OCI-LY7 (cell line): ENCODE data around the gene SMARCAL1. TPM values are rescaled to one million over a fixed set of nuclear protein-coding genes. Genes with fewer than 3 reads are reported as not detected.

Source experiments
- BruUV-seq: library from RNA; stranded (reverse); fragments of 400-500 nt; replicated peaks from 2 replicates; lab custom pipeline; 2021; lab: Mats Ljungman, UMichigan
- CTCF ChIA-PET: fragments of 300-600 bp; sonication (Branson Sonifier 250); formaldehyde crosslinking; loops from one replicate; lab custom pipeline; 2022; ENCODE audit warnings: antibody characterized with exemption; ENCODE audit not compliant: unreplicated experiment; lab: Charles Lee
- POLR2A ChIA-PET: fragments of 300-600 bp; sonication (Branson Sonifier 250); formaldehyde crosslinking; loops from one replicate; lab custom pipeline; 2022; ENCODE audit warnings: antibody characterized with exemption; lab: Charles Lee
- DNase-seq: peaks from one replicate; pipeline ENCODE4 v3.0.0-alpha.2; 2015; ENCODE audit warnings: low spot score
- H2AFZ ChIP-seq: fragments of 200-600 bp; sonication (generic), shearing (Covaris generic); 2 replicates; pipeline ENCODE4 v1.6.1; 2014; ENCODE audit warnings: mild to moderate bottlenecking, antibody characterized with exemption, low read length, moderate library complexity
- H3K27ac ChIP-seq: fragments of 200-600 bp; sonication (generic); 2 replicates; pipeline ENCODE4 v1.5.1; 2014; ENCODE audit warnings: mixed run types, low read depth, mild to moderate bottlenecking, moderate library complexity, low read length, inconsistent platforms; ENCODE audit not compliant: poor library complexity, severe bottlenecking
- H3K36me3 ChIP-seq: fragments of 200-600 bp; sonication (generic); 2 replicates; pipeline ENCODE4 v1.6.1; 2014; ENCODE audit warnings: mild to moderate bottlenecking, antibody characterized with exemption, low read length, moderate library complexity, mixed read lengths; ENCODE audit not compliant: insufficient read depth
- H3K4me1 ChIP-seq: fragments of 200-600 bp; sonication (generic); 2 replicates; pipeline ENCODE4 v1.5.1; 2014; ENCODE audit warnings: mild to moderate bottlenecking, low read length; ENCODE audit not compliant: insufficient read depth, poor library complexity, severe bottlenecking
- H3K4me2 ChIP-seq: fragments of 200-600 bp; sonication (generic); 2 replicates; pipeline ENCODE4 v1.6.1; 2014; ENCODE audit warnings: mild to moderate bottlenecking, low read length
- H3K4me3 ChIP-seq: fragments of 200-600 bp; sonication (generic); 2 replicates; pipeline ENCODE4 v1.5.1; 2014; ENCODE audit warnings: mild to moderate bottlenecking, low read depth, low read length; ENCODE audit not compliant: poor library complexity, severe bottlenecking
- H3K79me2 ChIP-seq: fragments of 200-600 bp; sonication (generic); 2 replicates; pipeline ENCODE4 v1.6.1; 2016; ENCODE audit warnings: low read depth, mild to moderate bottlenecking, low read length, moderate library complexity, mixed read lengths; ENCODE audit not compliant: insufficient read depth
- H3K9me2 ChIP-seq: fragments of 200-600 bp; sonication (generic); 2 replicates; pipeline ENCODE4 v1.6.1; 2016; ENCODE audit warnings: mild to moderate bottlenecking, low read length, mixed read lengths; ENCODE audit not compliant: insufficient read depth
- H3K9me3 ChIP-seq: fragments of 200-600 bp; sonication (generic); 2 replicates; pipeline ENCODE4 v1.6.1; 2014; ENCODE audit warnings: mild to moderate bottlenecking, mixed run types, low read length, mixed read lengths
- H4K20me1 ChIP-seq: fragments of 200-600 bp; sonication (generic); 2 replicates; pipeline ENCODE4 v1.6.1; 2014; ENCODE audit warnings: mild to moderate bottlenecking, antibody characterized with exemption, low read length, moderate library complexity, mixed read lengths; ENCODE audit not compliant: insufficient read depth
- CTCF ChIP-seq: fragments of 200-600 bp; sonication (generic); conservative IDR thresholded peaks from 2 replicates; pipeline ENCODE4 v1.5.1; 2014; ENCODE audit warnings: mild to moderate bottlenecking, antibody characterized with exemption, low read length, moderate library complexity, mixed read lengths
- EZH2phosphoT487 ChIP-seq: fragments of 200-600 bp; sonication (generic); IDR thresholded peaks from 2 replicates; pipeline ENCODE4 v1.6.1; 2018; ENCODE audit warnings: low read depth, borderline replicate concordance, mild to moderate bottlenecking, mixed run types, antibody characterized with exemption, low read length, moderate library complexity, mixed read lengths
- intact Hi-C: fragments of 100-400 bp; cut with micrococcal nuclease; formaldehyde crosslinking; loops from one replicate; pipeline ENCODE4 v1.10.0; 2022; ENCODE audit not compliant: unreplicated experiment
- total RNA-seq, 2 experiments: library from RNA; depleted of rRNA in 1 of 2; stranded (reverse); fragments of >200 nt in 1 of 2; shearing (Covaris generic) in 1 of 2; gene quantifications; 2 replicates each; pipeline ENCODE4 v1.2.3, GENCODE V29; 2014 to 2022

The SMARCAL1 gene
- total RNA-seq, 2 experiments from 2014 or later = 12.2 to 26.1 TPM

GRCh38 chr2:216371721-216372702 lies 40.3 kb upstream of the SMARCAL1 start, which contains the start of gene MARCHF4:
TSS of gene MARCHF4 (minus strand) at chr2:216372483. CDS start at chr2:216370260, 2,223 bp downstream.
- H3K4me2 ChIP-seq = no peak within 1 kb of the TSS

DNA sequence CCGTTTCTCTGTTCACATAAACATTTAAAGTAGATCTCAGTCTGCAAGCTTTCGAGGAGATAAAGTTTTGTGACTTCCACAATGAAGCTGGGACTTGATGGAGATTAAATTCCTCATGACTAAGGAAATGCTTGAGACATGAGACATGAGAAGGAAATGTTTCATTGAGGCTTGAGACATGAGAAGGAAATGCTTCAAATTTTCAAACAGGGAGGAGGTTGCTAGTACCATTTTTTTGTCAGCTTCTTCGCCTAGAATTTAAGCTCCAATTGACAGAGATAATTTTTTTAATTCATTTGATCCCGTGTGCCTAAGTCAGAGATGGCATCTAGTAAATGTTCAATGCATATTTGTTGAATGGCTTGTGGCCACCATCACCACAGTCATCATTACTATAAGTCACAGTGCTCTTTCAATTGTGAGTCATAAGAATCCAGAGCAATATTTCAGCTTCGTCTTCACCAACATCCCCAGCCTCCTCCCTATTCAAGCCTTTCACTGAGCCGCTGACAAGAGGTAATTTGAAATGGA lies 39.5 kb upstream of the SMARCAL1 start:
- POLR2A ChIA-PET = no interaction called here
- no TSS peak for BruUV-seq

More at GRCh38 chr2:216371721-216372702, 40.3 kb upstream of the SMARCAL1 start, which contains the start of gene MARCHF4:
- no peaks in the 10 kb centered on the region for H4K20me1 ChIP-seq
- ChIA-PET POLR2A (no interaction called here), CTCF (no interaction called here)
- no peaks in the 10 kb centered on the region for H3K36me3 ChIP-seq
- TF ChIP-seq CTCF = no peak
- no peak for TF ChIP-seq EZH2phosphoT487
- H3K27ac ChIP-seq = no peak within 1 kb of the TSS
- H2AFZ ChIP-seq = no peak within 1 kb of the TSS
- BruUV-seq = no TSS peak
- DNase-seq = no peak
- no peaks in the 10 kb centered on the region for H3K9me2 ChIP-seq
- no peaks in the 10 kb centered on the region for H3K9me3 ChIP-seq
- H3K79me2 ChIP-seq = no peaks in the 10 kb centered on the region
- H3K4me1 ChIP-seq = no peaks in the 10 kb centered on the region
- intact Hi-C loops = no loop called here
- H3K4me3 ChIP-seq = no peak within 1 kb of the TSS

More for the DNA sequence above, 39.5 kb upstream of the SMARCAL1 start:
- Histone ChIP-seq H3K27ac (no peak overlapping the region), H3K4me2 (no peak overlapping the region), H3K36me3 (no peaks in the 10 kb centered on the region), H3K79me2 (no peaks in the 10 kb centered on the region), H3K9me2 (no peaks in the 10 kb centered on the region), H2AFZ (no peak overlapping the region), H4K20me1 (no peaks in the 10 kb centered on the region), H3K9me3 (no peaks in the 10 kb centered on the region), H3K4me1 (no peaks in the 10 kb centered on the region), H3K4me3 (no peak overlapping the region)
- intact Hi-C loops = no loop called here
- TF ChIP-seq EZH2phosphoT487 (no peak), CTCF (no peak)
- CTCF ChIA-PET = no interaction called here
- no peak for DNase-seq
